Measurements from ENCODE around the gene SLC25A21.

The SLC25A21 gene

DNA sequence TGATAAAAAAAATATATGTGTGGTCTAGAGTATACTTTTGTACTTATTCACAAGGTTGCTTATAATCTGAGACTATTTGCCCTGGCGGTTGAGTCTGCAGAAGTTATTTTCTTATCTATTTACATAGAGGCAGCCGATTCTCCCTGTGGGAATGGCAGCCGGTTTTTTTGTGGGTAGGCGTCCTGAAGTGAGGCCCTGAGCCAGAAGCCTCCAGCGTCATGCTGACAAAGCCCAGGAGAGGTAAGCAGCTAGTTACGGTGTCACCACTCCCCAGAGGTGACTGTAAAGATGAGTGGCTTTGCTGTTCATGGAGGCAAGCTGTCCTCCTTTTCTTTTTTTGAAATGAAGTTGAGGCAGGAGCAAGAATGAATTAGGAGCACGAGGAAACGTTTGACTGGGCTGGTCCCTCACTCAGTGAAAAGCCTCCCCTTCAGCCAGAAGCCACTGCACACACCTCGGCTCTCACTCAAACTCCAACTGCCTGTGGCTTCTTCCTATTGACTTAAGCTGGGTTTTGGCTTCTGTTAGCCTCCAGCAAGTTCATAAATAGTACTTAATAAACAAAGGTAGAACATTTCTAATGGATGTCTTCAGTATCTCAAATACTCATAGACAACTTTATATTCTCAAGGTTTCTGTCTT is 489.2 kb downstream of the SLC25A21 start:
- no peak for DNase-seq

DNA sequence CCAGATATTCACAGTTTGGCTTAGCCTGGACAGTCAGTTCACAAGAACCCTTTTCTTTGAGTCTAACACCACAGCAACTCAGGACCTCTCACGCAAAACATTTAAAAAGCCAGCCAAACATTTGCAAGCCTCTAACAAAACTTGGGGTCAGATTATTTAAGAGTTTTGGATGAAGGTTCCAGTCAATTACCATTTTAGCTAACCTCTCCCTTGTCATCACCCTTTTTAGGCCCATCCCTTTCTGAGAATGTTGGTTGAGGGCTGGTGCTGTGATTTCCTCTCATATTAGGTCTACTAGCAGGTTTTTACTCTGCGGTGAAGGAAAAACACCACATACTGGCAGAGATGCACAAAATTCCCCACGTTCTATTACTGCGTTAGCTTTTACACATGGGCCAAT is 490.1 kb downstream of the SLC25A21 start:
- no peak for DNase-seq

DNA sequence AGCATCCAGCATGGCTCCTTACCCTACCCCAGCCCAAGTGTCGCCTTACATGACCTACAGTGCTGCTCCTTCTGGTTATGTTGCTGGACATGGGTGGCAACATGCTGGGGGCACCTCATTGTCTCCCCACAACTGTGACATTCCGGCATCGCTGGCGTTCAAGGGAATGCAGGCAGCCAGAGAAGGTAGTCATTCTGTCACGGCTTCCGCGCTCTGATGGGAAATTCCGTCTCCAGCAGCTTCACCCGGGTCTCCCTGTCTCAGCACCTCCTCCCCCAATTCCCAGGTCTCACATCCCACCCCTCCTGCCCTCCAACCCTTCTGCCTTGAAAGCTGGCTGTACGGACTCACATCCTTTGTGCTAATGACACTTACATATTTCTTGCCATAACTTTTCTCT is 496.2 kb downstream of the SLC25A21 start:
- no peak for DNase-seq

DNA sequence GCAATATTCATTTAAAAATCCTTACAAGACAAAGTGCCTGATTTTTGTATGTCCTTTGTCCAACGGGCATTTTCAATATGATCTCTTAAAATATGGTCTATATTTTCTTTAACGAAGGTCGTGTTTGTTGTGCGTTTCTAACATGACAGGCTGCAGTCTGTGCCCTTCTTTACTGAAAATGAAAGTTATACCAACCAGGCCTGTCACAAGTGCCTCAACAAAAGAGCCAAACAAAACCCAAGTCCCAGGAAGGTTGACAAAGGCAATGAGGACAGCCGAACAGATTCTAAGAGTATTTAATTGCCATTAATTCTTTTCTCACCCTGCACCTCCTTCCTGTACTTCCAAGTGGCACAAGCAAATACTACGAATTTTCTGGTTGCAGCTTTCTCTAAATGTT is 496.8 kb downstream of the SLC25A21 start:
- no peak for DNase-seq

DNA sequence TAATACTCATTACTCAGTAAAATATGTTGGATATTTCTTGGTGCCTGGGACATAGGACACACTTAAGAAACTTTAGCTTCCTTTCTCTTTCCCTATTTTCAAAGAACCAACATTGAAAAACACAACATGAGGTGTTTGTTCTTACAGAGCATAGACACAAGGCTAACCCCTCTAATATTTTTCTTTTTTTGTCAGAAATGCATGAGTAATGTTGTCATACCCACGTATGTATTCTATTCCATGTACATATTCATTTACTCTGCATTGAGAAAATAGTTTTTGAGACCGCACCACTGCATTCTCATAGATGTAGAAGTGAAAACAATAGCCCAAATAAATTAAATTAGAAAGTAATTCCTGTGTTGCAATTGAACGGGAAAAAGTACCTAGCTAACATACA is 497.7 kb downstream of the SLC25A21 start:
- no peak for DNase-seq

DNA sequence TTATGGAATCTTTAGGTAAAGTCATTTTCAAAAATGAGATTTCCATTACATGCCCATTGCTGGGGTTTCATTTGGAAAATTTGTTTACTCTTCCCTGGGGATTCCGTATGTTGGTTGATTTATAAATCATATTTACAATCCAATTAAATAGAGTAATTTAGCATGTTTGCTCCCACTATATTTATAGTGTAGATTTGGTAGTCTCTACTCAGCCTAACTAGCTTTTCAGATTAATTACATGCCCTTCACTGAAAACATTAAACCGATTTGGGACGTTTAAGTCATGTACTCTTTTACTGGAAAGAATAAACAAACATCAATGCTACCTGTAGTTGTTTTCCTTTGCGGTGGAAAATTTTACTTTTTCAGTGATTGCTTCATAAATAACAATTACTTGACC is 500.3 kb downstream of the SLC25A21 start:
- DNase-seq, result no peak

DNA sequence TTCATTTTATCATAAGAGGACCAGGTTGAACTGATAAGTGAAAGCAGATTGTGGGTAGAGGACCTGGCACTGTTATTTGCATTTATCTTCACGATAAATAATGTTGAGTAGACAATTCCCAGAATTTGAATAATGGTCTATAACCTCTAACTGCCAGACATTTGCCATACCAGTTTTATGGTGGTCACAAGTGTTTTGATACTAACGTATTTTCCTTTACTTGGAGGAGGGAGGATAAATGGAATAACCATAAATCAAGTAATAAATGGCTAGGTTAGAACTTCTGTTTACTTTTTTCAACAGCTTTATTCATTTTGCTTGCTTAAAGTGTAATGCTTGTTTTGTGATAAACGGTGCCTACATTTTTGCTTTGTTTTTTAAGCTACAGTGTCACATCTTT is 501.3 kb downstream of the SLC25A21 start:
- no peak for DNase-seq

DNA sequence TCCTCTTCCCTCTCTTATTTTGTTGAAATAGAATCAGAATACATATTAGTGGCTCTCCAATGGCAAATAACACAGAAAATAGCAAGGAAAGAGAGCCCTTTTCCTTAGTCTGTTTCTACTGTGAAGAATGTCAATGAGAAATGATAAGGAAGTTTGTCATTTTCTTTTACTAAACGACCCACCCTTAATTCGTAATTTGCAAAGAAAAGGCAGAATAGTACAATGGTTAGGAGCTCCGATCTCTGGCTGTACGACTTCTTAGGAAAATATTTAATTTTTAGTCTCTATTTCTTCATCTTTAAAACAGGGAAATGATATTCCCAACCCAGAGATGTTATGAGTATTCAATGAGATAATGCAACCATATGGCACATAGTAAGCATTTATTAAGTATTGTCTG is 504.7 kb downstream of the SLC25A21 start:
- no peak for DNase-seq

DNA sequence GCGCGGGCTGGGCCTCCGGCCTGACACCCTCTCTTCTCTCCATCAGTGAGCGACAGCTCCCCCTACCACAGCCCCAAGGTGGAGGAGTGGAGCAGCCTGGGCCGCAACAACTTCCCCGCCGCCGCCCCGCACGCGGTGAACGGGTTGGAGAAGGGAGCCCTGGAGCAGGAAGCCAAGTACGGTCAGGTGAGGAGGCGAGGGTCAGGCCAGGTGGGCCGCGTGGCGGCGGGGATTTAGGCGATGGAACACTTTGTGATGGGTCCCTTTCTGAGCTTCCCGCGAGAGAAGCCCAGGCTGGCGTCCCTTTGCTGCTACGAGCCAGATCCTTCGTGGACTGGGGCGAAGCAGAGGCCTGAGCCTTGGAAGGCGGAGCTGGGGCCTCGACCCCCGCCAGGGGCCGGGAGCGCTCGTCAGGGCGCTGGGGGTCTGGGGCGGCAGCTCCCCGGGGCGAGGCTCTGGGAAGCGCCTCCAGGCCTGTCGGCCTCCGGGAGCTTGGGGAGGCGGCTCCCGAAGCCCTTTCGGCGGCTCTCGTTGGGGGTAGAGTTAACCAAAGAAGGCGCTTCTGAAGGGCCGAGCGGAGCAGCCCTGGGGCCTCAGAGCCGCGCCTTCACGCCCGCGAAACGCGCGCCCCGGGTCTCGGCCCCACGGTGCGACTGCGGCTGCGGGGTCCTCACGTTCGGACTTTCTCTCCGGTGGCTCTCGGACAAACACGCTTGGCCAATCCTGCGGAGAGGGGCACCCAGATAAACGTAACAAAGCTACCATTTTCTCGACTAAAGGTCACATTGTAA is 505.8 kb downstream of the SLC25A21 start:
- DNase-seq, result no peak

DNA sequence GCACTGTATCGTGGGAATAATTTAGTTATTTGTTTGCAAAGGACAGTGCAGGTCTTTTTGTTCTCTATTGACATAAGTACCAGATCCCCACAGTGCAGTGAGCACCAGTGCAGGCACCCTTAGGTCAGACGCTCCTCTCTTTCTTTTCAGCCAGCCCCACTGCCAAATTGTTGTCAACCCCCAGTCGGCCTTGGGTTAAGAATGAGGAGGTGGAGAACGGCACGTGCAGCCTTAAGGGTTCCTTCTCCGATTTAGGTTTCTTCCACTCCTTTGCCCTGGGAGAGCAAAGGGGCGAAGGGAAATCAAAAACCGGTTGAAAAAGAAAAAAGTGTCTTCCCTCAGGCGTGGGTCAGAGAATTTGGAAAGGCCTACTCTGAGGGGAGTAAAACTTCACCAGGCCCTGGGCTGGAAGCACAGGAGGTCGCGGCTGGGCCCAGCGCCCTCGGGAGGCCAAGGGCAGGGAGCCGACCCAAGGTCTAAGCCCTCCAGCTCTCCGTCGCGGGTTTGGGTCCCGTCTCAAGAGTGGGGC is 506.5 kb downstream of the SLC25A21 start:
- DNase-seq, result no peak

DNA sequence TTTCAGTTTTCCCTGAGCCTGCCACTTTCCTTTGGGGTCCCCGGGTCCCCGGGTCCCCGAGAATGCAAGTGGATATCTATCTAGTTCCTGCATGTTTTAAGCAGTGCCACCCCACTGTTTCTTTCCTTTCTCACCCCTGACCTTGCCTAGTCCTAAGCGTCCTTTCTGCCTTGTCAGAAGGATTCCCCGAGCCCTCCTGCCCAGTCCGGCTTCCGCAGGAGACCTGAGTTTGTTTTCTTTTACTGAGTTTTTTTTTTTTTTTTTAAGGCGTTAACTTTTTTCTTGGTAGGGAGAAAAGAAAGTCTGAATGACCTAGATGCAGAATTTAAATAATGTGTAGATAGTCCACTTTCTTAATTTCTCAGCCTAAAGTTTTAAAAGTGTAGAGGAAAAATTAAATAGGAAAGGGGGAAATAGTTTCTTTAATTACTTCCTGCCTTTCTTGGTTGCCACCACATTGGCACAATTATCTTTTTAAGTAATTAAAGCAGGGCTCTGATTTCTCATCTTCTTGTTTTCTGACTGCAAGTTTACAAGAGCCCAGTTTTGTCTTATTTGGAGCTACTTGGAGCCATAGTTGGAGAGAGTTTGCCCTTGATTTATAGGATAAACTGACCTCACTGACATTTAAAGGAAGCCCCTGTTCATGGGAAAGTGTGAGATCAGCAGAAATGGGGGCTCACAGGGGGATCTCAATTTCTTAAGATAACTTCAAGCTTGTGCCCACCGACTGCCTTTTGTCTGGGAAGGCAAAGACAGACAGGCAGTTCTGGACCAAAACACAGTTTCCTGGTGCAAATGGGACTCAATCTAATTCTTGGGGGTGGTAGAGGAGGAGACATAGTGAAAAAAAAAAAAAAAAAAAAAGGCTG is 507.8 kb downstream of the SLC25A21 start:
- DNase-seq, result no peak

DNA sequence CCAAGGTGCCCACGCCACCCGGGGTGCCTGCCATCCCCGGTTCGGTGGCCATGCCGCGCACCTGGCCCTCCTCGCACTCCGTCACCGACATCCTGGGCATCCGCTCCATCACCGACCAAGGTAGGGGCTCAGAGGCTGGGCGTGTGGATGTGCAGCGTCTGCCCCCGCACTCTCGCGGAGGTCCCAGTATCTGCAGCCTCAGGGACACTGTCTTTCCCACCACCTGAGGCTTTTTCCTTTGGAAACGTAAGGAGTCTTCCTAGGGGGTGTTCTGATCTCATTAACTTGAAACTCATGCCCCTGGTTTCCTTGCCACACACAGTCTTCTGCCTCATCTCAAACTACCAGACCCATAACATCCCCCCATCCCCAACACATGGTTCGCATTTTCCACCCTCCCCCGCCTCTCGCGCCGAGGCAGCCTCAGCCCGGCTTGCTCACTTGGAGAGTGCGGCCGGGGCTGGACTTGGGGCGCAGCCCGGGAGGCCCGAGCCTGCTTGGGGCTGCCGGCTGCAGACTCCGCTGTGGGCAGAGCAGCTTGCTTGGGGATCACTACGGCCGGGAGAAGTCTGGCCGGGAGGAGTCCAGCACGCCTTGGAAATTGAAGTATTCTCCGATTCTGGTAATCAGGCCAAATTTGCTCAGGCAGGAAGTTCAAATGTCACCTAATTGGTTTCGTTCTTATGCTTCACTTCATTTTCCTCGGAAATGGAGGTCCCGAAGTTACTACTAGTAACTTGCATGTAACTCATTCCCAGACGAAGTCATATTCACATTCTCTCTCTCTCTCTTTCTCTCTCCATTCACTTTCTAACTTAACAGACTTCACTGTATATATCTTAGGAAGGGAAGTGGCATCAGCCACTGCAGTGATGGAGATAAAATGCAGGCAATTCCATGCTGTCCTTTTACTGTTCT is 508.7 kb downstream of the SLC25A21 start:
- no peak for DNase-seq

DNA sequence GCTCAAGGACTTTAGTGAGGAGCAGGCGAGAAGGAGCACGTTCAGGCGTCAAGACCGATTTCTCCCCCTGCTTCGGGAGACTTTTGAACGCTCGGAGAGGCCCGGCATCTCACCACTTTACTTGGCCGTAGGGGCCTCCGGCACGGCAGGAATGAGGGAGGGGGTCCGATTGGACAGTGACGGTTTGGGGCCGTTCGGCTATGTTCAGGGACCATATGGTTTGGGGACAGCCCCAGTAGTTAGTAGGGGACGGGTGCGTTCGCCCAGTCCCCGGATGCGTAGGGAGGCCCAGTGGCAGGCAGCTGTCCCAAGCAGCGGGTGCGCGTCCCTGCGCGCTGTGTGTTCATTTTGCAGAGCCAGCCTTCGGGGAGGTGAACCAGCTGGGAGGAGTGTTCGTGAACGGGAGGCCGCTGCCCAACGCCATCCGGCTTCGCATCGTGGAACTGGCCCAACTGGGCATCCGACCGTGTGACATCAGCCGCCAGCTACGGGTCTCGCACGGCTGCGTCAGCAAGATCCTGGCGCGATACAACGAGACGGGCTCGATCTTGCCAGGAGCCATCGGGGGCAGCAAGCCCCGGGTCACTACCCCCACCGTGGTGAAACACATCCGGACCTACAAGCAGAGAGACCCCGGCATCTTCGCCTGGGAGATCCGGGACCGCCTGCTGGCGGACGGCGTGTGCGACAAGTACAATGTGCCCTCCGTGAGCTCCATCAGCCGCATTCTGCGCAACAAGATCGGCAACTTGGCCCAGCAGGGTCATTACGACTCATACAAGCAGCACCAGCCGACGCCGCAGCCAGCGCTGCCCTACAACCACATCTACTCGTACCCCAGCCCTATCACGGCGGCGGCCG is 509.6 kb downstream of the SLC25A21 start:
- DNase-seq, result no peak

DNA sequence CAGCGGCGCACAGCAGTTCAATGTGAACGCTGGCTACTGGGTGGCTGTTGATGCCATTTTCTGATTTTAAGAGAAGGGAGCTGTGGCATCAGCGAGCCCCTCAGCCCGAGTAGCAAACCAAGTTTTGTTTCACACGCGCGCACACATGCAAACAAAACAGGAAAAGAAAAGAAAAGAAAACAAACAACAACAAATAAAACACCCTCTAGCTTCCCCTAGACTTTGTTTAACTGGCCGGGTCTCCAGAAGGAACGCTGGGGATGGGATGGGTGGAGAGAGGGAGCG is 510.2 kb downstream of the SLC25A21 start:
- DNase-seq, result no peak

DNA sequence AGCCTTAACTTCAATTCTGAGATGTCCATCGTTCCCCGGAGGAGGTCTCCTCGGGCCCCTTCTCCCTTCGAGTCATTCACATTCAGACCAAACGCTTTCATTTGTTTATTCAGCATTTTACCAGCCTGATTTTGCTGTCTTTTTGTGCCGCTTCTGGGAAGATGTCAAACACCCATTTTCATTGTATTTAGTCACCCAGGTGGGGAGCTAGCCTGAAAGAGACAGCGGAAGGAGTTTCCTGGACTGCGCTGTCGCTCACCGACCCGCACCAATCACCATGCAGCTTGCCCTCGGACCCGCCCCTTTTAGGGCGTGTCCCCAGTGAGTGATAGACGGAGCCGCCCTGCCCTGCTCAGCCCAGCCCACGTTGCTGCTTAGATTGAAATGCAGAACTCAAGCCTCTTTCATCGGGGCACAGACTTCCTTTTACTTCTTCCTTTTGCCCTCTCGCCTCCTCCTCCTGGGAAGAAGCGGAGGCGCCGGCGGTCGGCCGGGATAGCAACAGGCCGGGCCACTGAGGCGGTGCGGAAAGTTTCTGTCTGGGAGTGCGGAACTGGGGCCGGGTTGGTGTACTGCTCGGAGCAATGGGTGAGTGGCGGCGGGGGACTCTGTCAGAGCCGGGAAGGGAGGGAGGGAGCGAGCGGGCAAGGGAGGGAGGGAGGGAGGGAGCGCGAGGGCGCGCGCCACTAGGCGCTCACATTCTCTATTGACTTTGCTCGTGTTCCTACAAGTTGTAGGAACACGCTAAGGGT is 510.7 kb downstream of the SLC25A21 start, which contains the start of gene PAX9:
TSS of gene PAX9 (plus strand) at position 355 of the 752 bp plus-strand sequence. CDS start at position 585, 230 bp downstream.
- peak; percentile 35 for DNase-seq

DNA sequence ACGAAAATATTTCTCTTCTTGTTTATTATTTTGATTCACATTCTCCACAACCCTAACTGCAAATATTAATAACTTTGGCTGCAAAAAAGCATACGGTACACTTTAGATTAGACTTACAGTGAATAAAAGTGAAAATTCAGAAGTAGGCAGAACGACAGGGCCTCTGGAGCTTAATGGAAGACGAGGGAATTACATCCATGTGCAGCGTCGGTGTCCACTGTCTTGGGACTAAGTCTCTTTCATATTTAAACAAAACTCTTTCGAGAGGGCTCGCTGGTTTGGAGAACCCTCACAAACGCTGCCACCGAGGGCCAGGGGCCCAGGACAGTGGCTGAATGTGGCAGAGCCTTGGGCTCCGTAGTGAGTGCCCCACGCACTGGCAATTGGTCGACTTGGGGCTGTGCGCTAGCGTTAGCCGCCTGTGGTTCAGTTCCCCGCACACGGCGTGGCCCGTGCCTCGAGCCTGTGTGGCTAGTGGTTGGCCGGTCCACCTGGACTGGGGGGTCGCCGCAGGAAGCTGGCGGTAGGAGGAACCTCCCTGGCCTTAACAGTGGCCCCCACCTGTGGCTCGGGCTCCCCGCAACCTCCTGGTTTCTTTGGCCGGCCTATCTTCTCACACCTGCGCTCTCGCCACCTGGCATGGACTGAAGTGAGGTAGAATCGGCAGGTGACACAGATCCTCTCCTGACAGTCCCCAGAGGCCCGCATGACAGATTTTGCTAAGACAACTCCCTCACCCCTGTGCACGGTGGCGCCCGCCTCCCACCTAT is 511.5 kb downstream of the SLC25A21 start:
- no peak for DNase-seq

DNA sequence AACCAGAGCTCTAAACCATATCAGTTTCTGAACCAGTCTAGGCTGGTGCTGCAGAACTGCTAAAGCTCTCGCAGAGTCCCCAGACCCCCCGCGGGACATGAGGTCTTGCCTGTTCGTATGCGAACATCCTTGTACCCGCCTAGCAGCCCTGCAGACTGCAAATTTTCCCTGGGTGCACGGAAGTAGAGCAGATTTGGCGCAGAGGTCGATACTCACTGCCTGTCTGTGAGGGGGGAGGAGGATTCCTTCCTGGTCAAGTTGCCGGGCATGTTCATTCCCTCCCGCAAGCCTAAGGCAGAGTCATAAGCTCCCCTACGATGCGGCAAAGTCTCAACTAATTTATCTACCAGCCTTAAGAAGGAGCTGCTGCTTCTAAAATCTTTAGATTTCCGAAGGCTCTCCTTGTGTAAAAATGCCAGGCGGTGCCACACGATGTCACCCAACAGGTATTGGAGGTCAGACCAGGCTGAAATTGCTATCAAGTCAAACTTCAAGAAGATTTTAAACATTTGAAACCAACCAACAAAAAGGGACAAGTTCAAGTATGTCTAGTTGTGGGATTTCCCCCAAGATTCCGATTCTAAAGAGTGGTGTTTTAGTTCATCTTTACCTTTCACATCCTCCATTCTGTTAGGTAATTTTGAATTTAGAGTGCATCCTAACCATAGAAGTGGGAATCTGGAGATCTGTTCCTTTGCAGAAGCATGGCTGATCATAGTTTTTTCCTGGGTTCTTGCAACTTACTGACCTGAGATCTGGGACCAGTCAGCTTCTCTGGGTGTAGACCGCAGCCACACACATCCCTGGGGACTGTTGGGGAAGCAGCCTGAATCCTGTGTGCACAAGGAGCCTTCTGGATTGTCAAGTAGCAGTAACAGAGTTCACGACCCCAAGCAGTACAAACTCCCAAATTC is 512.3 kb downstream of the SLC25A21 start:
- DNase-seq, result no peak

DNA sequence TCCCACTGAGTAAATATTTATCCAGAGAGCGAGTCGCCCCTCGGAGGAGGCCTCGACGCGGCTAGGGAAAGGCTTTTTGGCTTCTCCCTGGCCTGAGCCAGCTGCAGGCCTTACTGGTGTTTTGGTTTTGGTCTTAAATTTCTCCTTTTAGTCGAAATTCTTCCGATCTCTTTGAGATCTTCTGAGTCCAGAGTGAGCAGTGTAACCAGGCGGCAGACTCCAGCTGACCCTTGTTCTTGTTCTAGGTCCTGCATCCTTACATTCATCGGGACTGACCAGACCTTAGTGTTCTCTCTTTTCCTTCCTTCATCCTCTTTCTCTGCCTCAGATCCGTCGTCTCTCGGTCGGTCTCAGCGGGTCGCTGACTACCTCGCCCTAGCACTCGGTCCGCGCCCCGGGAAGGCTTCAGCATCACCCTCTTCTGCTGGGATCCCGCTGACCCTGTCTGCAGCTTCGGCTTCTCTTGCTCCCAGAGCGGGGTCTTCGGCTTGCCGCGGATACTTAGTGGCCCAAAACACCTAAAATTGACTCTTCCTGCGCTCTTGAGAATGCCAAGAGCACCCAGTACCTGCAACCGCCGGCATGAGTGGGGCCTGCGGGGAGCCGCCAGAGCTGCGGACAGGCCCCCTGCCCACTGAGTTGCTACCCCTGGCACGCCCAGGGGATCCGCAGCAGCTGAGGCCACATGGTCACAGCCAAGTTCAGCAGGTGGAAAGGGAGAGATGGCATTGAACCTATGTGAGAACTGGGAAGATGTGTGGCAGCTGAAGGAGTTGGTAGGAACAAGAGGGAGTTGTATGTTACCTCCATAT is 513.2 kb downstream of the SLC25A21 start:
- no peak for DNase-seq
